ENCODE measurements around the gene MYOCD.

MYOCD gene

GRCh38 chr17:12789481-12790248, 124.0 kb downstream of the MYOCD start, which contains the start of gene ARHGAP44 (continued):
- TF ChIP-seq IKZF3 (tag by site-specific recombination; IDR thresholded peaks at IDR 0.05) = peak; percentile 84

GRCh38 chr17:12790249-12791106, 124.8 kb downstream of the MYOCD start:
- CTCF ChIA-PET = interaction anchor here (0.6 to 1.6 kb wide), 4 partner anchors 24 to 212 kb away, joined by 3 to 4 read pairs (median 4); no protein-coding TSS in a partner anchor
- H3K27ac ChIP-seq (ENCODE audit: extremely low read depth, low read depth, low read length) = peak overlapping the region; percentile 71; the same call in 1 of the 2 replicates
- no peaks in the 10 kb centered on the region for H3K36me3 ChIP-seq (ENCODE audit: control insufficient read depth in 2 of 2, insufficient read depth in 1 of 2, low read length in 2 of 2)
- H3K9me3 ChIP-seq (ENCODE audit: control insufficient read depth, insufficient read depth, low read depth, low read length) = no peaks in the 10 kb centered on the region
- POLR2A ChIA-PET = interaction anchor here (0.6 kb wide), 1 partner anchor 167 kb away, joined by 3 read pairs; no protein-coding TSS in a partner anchor
- peak overlapping the region; percentile 86 for H3K4me3 ChIP-seq (ENCODE audit: low read depth, low read length)
- H3K4me1 ChIP-seq (ENCODE audit: control insufficient read depth, insufficient read depth, low read length) = peaks cover 11% of the 10 kb centered on the region; the same call in 1 of the 2 replicates
- TF ChIP-seq KLF9 (tag by site-specific recombination; IDR thresholded peaks at IDR 0.05; ENCODE audit: low read depth) = no peak
- TF ChIP-seq ZNF701 (tag by site-specific recombination; IDR thresholded peaks at IDR 0.05) = no peak
- no peak for TF ChIP-seq ZNF449 (tag by site-specific recombination; IDR thresholded peaks at IDR 0.05)
- no peak for TF ChIP-seq ZNF404 (tag by site-specific recombination; IDR thresholded peaks at IDR 0.05)
- no peak for TF ChIP-seq ZNF394 (tag by site-specific recombination; IDR thresholded peaks at IDR 0.05; ENCODE audit: borderline replicate concordance)
- TF ChIP-seq GLIS2 (tag by site-specific recombination; IDR thresholded peaks at IDR 0.05) = peak; percentile 22; the same call in 1 of the 2 replicates
- no peak for TF ChIP-seq ZNF513 (tag by site-specific recombination; IDR thresholded peaks at IDR 0.05)
- TF ChIP-seq BCL11B (tag by site-specific recombination; IDR thresholded peaks at IDR 0.05; ENCODE audit: low read depth) = no peak
- TF ChIP-seq ZNF292 (tag by site-specific recombination; IDR thresholded peaks at IDR 0.05; ENCODE audit: borderline replicate concordance, low read depth) = no peak
- TF ChIP-seq ZNF529 (tag by site-specific recombination; IDR thresholded peaks at IDR 0.05; ENCODE audit: insufficient replicate concordance) = no peak
- peak; percentile 98 for TF ChIP-seq ZNF341 (tag by site-specific recombination; IDR thresholded peaks at IDR 0.05; ENCODE audit: low read depth)
- TF ChIP-seq ZNF785 (tag by site-specific recombination; IDR thresholded peaks at IDR 0.05) = no peak
- no peak for TF ChIP-seq ZBTB26 (tag by site-specific recombination; optimal IDR thresholded peaks at IDR 0.05)
- peak; percentile 99 for TF ChIP-seq ZNF398 (tag by site-specific recombination; IDR thresholded peaks at IDR 0.05)
- no peak for TF ChIP-seq ZNF518A (tag by site-specific recombination; conservative IDR thresholded peaks at IDR 0.05; ENCODE audit: low read depth)
- TF ChIP-seq ZNF76 (tag by site-specific recombination; IDR thresholded peaks at IDR 0.05; ENCODE audit: borderline replicate concordance, low read depth) = no peak
- no peak for TF ChIP-seq ZNF362 (tag by site-specific recombination; IDR thresholded peaks at IDR 0.05)
- no peak for TF ChIP-seq ZNF561 (tag by site-specific recombination; IDR thresholded peaks at IDR 0.05; ENCODE audit: borderline replicate concordance)
- no peak for TF ChIP-seq HOXC10 (CRISPR knock-in tag; IDR thresholded peaks at IDR 0.05)
